Activated gamma-delta T cell (primary cell): Measurements from ENCODE around the gene PPP1R3G.
"Not testable (repeated sequence)": the region's sequence is repeated elsewhere in the genome, so short reads cannot be mapped to it uniquely, and the experiment has no call there.

ENCODE experiments used
- DNase-seq: peaks from one replicate; lab custom pipeline; 2025; lab: John Stamatoyannopoulos, UW

PPP1R3G gene

GRCh38 chr6:5119090-5119951 lies 34.2 kb downstream of the PPP1R3G start:
- DNase-seq: no peak

GRCh38 chr6:5120011-5120410 lies 34.9 kb downstream of the PPP1R3G start:
- DNase-seq: no peak

GRCh38 chr6:5120543-5120942 lies 35.4 kb downstream of the PPP1R3G start:
- not testable (repeated sequence) for DNase-seq

- DNase-seq: no peak
Observed at GRCh38 chr6:5121479-5121878, 36.3 kb downstream of the PPP1R3G start.

GRCh38 chr6:5121956-5122355 lies 36.8 kb downstream of the PPP1R3G start:
- no peak for DNase-seq

- DNase-seq: no peak
Observed at GRCh38 chr6:5122504-5123112, 37.5 kb downstream of the PPP1R3G start.

GRCh38 chr6:5123296-5124143 lies 38.4 kb downstream of the PPP1R3G start:
- no peak for DNase-seq

- DNase-seq: no peak
Observed at GRCh38 chr6:5124526-5124925, 39.4 kb downstream of the PPP1R3G start.

GRCh38 chr6:5125152-5126006 lies 40.2 kb downstream of the PPP1R3G start:
- DNase-seq: no peak

- DNase-seq: no peak
Observed at GRCh38 chr6:5126214-5126613, 41.1 kb downstream of the PPP1R3G start.

GRCh38 chr6:5127106-5127687 lies 42.1 kb downstream of the PPP1R3G start:
- DNase-seq: no peak

- no peak for DNase-seq
Observed at GRCh38 chr6:5128351-5128750, 43.2 kb downstream of the PPP1R3G start.

- DNase-seq: no peak
Observed at GRCh38 chr6:5130135-5130866, 45.2 kb downstream of the PPP1R3G start.

- DNase-seq: no peak
Observed at GRCh38 chr6:5132731-5133130, 47.6 kb downstream of the PPP1R3G start.

GRCh38 chr6:5133943-5134342 lies 48.8 kb downstream of the PPP1R3G start:
- no peak for DNase-seq

- no peak for DNase-seq
Observed at GRCh38 chr6:5135788-5136376, 50.7 kb downstream of the PPP1R3G start.

- no peak for DNase-seq
Observed at GRCh38 chr6:5136851-5137250, 51.7 kb downstream of the PPP1R3G start.
